ENCODE measurements around the gene SZT2.

DNA sequence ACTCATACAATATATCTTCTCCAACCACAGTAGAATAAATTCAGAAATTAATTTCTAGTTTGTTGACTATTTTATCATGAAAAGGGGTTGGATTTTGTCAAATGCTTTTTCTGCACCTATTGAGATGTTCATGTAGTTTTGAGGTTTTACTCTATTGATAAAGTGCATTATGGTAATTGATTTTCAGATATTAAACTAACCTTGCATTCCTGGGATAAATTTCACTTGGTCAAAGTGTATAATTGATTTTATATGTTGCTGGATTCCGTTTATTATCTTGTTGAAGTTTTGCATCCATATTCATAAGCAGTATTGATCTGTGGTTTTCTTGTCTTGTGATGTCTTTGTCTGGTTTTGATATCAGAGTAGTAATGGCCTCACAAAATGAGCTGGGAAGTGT, 98.5 kb downstream of the SZT2 start:
- TF ChIP-seq SUZ12 (IDR thresholded peaks at IDR 0.05; ENCODE audit: extremely low read depth, insufficient read depth, insufficient read length): no peak
- no peak for TF ChIP-seq ZNF274 (IDR thresholded peaks at IDR 0.05; ENCODE audit: low read depth, low read length)
